Measurements from ENCODE around the gene CYP24A1.

DNA sequence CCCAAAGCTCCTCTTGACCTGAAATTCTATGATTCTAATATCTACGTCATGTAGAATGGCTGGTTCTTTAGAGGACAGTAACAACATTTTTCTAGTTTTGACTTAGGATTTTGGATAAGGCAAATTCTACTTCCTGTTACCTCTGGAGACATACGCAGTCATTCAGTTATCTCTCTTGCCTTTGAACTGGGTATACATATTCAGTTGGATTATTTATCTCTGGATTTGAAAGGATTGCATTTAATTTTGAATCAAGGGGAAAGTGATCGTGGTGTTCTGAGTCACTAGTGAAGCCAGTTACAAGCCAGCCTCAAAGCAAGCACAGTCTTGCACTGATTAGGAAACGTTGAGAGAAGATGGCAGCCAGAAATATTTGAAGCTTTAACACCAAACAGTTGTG lies 68.1 kb downstream of the CYP24A1 start:
- TF ChIP-seq, protein P1, sequence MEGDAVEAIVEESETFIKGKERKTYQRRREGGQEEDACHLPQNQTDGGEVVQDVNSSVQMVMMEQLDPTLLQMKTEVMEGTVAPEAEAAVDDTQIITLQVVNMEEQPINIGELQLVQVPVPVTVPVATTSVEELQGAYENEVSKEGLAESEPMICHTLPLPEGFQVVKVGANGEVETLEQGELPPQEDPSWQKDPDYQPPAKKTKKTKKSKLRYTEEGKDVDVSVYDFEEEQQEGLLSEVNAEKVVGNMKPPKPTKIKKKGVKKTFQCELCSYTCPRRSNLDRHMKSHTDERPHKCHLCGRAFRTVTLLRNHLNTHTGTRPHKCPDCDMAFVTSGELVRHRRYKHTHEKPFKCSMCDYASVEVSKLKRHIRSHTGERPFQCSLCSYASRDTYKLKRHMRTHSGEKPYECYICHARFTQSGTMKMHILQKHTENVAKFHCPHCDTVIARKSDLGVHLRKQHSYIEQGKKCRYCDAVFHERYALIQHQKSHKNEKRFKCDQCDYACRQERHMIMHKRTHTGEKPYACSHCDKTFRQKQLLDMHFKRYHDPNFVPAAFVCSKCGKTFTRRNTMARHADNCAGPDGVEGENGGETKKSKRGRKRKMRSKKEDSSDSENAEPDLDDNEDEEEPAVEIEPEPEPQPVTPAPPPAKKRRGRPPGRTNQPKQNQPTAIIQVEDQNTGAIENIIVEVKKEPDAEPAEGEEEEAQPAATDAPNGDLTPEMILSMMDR (IDR thresholded peaks at IDR 0.05; ENCODE audit: extremely low read depth in 1 of 2, insufficient read depth in 1 of 2, low read depth in 1 of 2, low read length in 2 of 2), result no peak
- no peak for TF ChIP-seq POLR2AphosphoS5 (IDR thresholded peaks at IDR 0.05; ENCODE audit: insufficient read depth, low read depth, low read length)
- no peak for TF ChIP-seq POLR2A (IDR thresholded peaks at IDR 0.05; ENCODE audit: low read depth, low read length)
- no peak for TF ChIP-seq FOS (IDR thresholded peaks at IDR 0.05; ENCODE audit: borderline replicate concordance, insufficient read depth, low read length)
- TF ChIP-seq JUN (IDR thresholded peaks at IDR 0.05; ENCODE audit: borderline replicate concordance, insufficient read depth, insufficient read length, low read depth), result no peak
- no peak for TF ChIP-seq EZH2 (IDR thresholded peaks at IDR 0.05; ENCODE audit: borderline replicate concordance, low read depth, low read length, severe bottlenecking)
